H1 (cell line): ENCODE measurements around the gene CGNL1. TPM values are rescaled to one million over a fixed set of nuclear protein-coding genes. Genes with fewer than 3 reads are reported as not detected.

Experiments used
- ASH2L ChIP-seq: fragments of 200-600, 300-600 bp; sonication (generic); IDR thresholded peaks from one replicate; pipeline ENCODE4 v1.7.1; 2017; ENCODE audit warnings: low read length
- BRCA1 ChIP-seq: IDR thresholded peaks from 2 replicates; pipeline ENCODE4 v1.6.1; 2012; ENCODE audit warnings: low read depth, low read length, improper control_type of control experiment
- CREB1 ChIP-seq: IDR thresholded peaks from 2 replicates; pipeline ENCODE4 v1.6.1; 2012; ENCODE audit warnings: inconsistent platforms
- GTF2F1 ChIP-seq: IDR thresholded peaks from 2 replicates; pipeline ENCODE4 v1.6.1; 2012; ENCODE audit warnings: low read depth, low read length, improper control_type of control experiment, borderline replicate concordance
- POLR2A ChIP-seq, 2 experiments: IDR thresholded peaks; 1 replicate in 1 of 2; 2 replicates in 1 of 2; pipeline ENCODE4 v1.6.1; 2011; ENCODE audit warnings: low read depth in 2 of 2, low read length in 2 of 2, mild to moderate bottlenecking in 2 of 2; ENCODE audit errors: control extremely low read depth in 1 of 2
- TAF7 ChIP-seq: optimal IDR thresholded peaks from 2 replicates; pipeline ENCODE3; 2011; ENCODE audit warnings: low read depth, mild to moderate bottlenecking, inconsistent platforms, low read length, moderate library complexity, borderline replicate concordance
- polyA plus RNA-seq, 7 experiments: library from polyadenylated mRNA; depleted of rRNA in 3 of 7; stranded (reverse) in 5 of 7; unstranded in 2 of 7; fragments of >200 nt in 5 of 7; fragments of 200-250 nt in 2 of 7; gene quantifications; 1 replicate in 5 of 7; 2 replicates in 1 of 7; 4 replicates in 1 of 7; pipeline versions ENCODE4 v1.2.1 to v1.2.3, GENCODE V29; 2011 to 2013; ENCODE audit warnings: missing spikeins in 2 of 7, mixed read lengths in 2 of 7
- total RNA-seq: library from RNA; stranded (reverse); fragmentation: NEBNext Ultra II Directional; extraction: Animal tissue kit (Norgen Biotek cat#: 25700); gene quantifications from 2 replicates; pipeline ENCODE4 v1.2.1, GENCODE V29; 2021

CGNL1 gene
- total and polyA plus RNA-seq, 2 of the 8 experiments (the other 6 are each of a cell fraction or from before 2014, with no cell fraction given): 21.8 to 75.6 TPM

DNA sequence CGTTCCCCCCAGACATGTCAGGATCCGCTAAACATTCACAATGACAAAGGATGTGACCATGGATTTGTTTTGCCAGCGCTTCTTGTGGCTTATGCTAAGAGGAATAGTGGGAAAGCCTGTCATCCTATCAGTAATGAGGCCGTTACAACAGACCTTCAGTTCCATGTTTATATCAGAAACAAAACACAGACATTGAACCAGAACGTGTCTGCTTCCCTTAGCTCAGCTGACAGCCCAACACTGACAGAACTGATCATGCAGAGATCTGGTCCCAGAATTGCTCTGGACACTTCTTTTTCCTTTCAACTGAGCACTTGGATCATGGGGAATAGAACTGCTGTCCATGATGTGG lies 157.1 kb downstream of the CGNL1 start (continued):
- TF ChIP-seq TAF7 (no peak), POLR2A (IDR thresholded peaks at IDR 0.05; ENCODE audit: control extremely low read depth in 1 of 2, low read depth in 2 of 2, low read length in 2 of 2) (no peak), BRCA1 (no peak), CREB1 (no peak), ASH2L (no peak), GTF2F1 (no peak)
